ENCODE data around the gene PTPN4.

The PTPN4 gene

GRCh38 chr2:120028795-120029194, 269.1 kb downstream of the PTPN4 start:
- DNase-seq, result no peak

GRCh38 chr2:120029672-120030640, 270.2 kb downstream of the PTPN4 start:
- DNase-seq, result no peak

- no peak for DNase-seq
Observed at GRCh38 chr2:120032297-120032696, 272.6 kb downstream of the PTPN4 start.

All from activated naive CD4-positive, alpha-beta T cell treated with anti-CD3 and anti-CD28 coated beads, Interleukin-2, amount 50 U/mL, for 16 hours (primary cell).